ENCODE measurements around the gene LILRB1. TPM values are rescaled to one million over a fixed set of nuclear protein-coding genes. Genes with fewer than 3 reads are reported as not detected.
"Not testable (repeated sequence)": the region's sequence is repeated elsewhere in the genome, so short reads cannot be mapped to it uniquely, and the experiment has no call there.

Gene LILRB1
- total RNA-seq, 4 donors from 2014 or later, result 1.2 to 3.9 TPM; not detected in 2

- H3K4me3 ChIP-seq, result no peak overlapping the region
- no peaks in the 10 kb centered on the region for H3K36me3 ChIP-seq
- no peaks in the 10 kb centered on the region for H3K4me1 ChIP-seq
- no peak for DNase-seq
- no peak for TF ChIP-seq CTCF (IDR thresholded peaks at IDR 0.05)
- TF ChIP-seq POLR2A (IDR thresholded peaks at IDR 0.05), result no peak
- intact Hi-C loops (cut with DNase I; ENCODE audit: low total_unique reads), result no loop called here
- no peaks in the 10 kb centered on the region for H3K27me3 ChIP-seq
- H3K27ac ChIP-seq, result no peak overlapping the region
- no peaks in the 10 kb centered on the region for H3K9me3 ChIP-seq
These were observed 42.9 kb downstream of the LILRB1 start for GRCh38 chr19:54673222-54673621.

- intact Hi-C loops (cut with DNase I; ENCODE audit: low total_unique reads), result no loop called here
- TF ChIP-seq CTCF (IDR thresholded peaks at IDR 0.05) (peak in 3 of 4 experiments; percentile 10 to 20 (median 16)), POLR2A (IDR thresholded peaks at IDR 0.05) (no peak)
- no peak overlapping the region for H3K27ac ChIP-seq
- no peaks in the 10 kb centered on the region for H3K27me3 ChIP-seq
- H3K4me3 ChIP-seq, result no peak overlapping the region
- H3K36me3 ChIP-seq, result no peaks in the 10 kb centered on the region
- H3K4me1 ChIP-seq, result no peaks in the 10 kb centered on the region
- H3K9me3 ChIP-seq, result no peaks in the 10 kb centered on the region
- DNase-seq, result no peak
These were observed 43.8 kb downstream of the LILRB1 start for GRCh38 chr19:54674021-54674617.

GRCh38 chr19:54676210-54676834 lies 46.0 kb downstream of the LILRB1 start:
- H3K4me1 ChIP-seq; H3K27ac ChIP-seq; H3K27me3 ChIP-seq; H3K4me3 ChIP-seq; H3K9me3 ChIP-seq; H3K36me3 ChIP-seq; intact Hi-C loops (cut with DNase I; ENCODE audit: low total_unique reads); DNase-seq: not testable (repeated sequence)
- peak; percentile 54 to 71 (median 62) for TF ChIP-seq CTCF (IDR thresholded peaks at IDR 0.05)

- no peak for DNase-seq
- H3K27ac ChIP-seq, result no peak overlapping the region
- no peaks in the 10 kb centered on the region for H3K4me1 ChIP-seq
- no peaks in the 10 kb centered on the region for H3K9me3 ChIP-seq
- no peaks in the 10 kb centered on the region for H3K36me3 ChIP-seq
- no peaks in the 10 kb centered on the region for H3K27me3 ChIP-seq
- H3K4me3 ChIP-seq, result no peak overlapping the region
- TF ChIP-seq CTCF (IDR thresholded peaks at IDR 0.05), result no peak
- TF ChIP-seq POLR2A (IDR thresholded peaks at IDR 0.05), result no peak
- intact Hi-C loops (cut with DNase I; ENCODE audit: low total_unique reads), result no loop called here
These were observed 46.9 kb downstream of the LILRB1 start for GRCh38 chr19:54677217-54677616.

- H3K4me1 ChIP-seq; DNase-seq; H3K9me3 ChIP-seq; H3K36me3 ChIP-seq; H3K27ac ChIP-seq; intact Hi-C loops (cut with DNase I; ENCODE audit: low total_unique reads); H3K4me3 ChIP-seq; H3K27me3 ChIP-seq: not testable (repeated sequence)
These were observed 51.3 kb downstream of the LILRB1 start for GRCh38 chr19:54681596-54681995.

All from uterus (tissue), 4 donors.